GM18951 (cell line): ENCODE data around the gene BAG1.

Experiments
- POLR2A ChIP-seq: IDR thresholded peaks from 4 replicates; pipeline ENCODE4 v1.6.1; 2011; ENCODE audit warnings: mild to moderate bottlenecking; ENCODE audit not compliant: insufficient read length, insufficient read depth; ENCODE audit errors: extremely low read depth
- in situ Hi-C: fragments of 300-500 bp; cut with MboI; formaldehyde crosslinking; loops from one replicate; pipeline ENCODE4 v1.12.0; 2022; ENCODE audit warnings: low sequenced_read_pairs, mixed read lengths, inconsistent platforms; ENCODE audit not compliant: unreplicated experiment

Gene BAG1

GRCh38 chr9:33265211-33265865 lies 830 bp upstream of the BAG1 start:
- in situ Hi-C loops, result no loop called here
- no peak for TF ChIP-seq POLR2A

- in situ Hi-C loops, result no loop called here
- TF ChIP-seq POLR2A, result no peak
Measured at GRCh38 chr9:33264003-33264472, 470 bp downstream of the BAG1 start.

GRCh38 chr9:33263131-33264002 lies 1.1 kb downstream of the BAG1 start:
- in situ Hi-C loops, result no loop called here
- TF ChIP-seq POLR2A, result no peak

- TF ChIP-seq POLR2A, result no peak
- in situ Hi-C loops, result no loop called here
Measured at GRCh38 chr9:33260372-33260771, 4.1 kb downstream of the BAG1 start.

GRCh38 chr9:33257276-33257675 lies 7.2 kb downstream of the BAG1 start:
- in situ Hi-C loops, result no loop called here
- TF ChIP-seq POLR2A, result no peak

GRCh38 chr9:33256236-33256635 lies 8.3 kb downstream of the BAG1 start:
- in situ Hi-C loops, result no loop called here
- TF ChIP-seq POLR2A, result no peak

- no peak for TF ChIP-seq POLR2A
Measured at GRCh38 chr9:33255471-33255870, 9.0 kb downstream of the BAG1 start.

GRCh38 chr9:33255014-33255413 lies 9.5 kb downstream of the BAG1 start:
- no peak for TF ChIP-seq POLR2A
- in situ Hi-C loops, result no loop called here

More at GRCh38 chr9:33255471-33255870, 9.0 kb downstream of the BAG1 start:
- in situ Hi-C loops, result no loop called here

GRCh38 chr9:33254211-33254610 lies 10.3 kb downstream of the BAG1 start:
- TF ChIP-seq POLR2A, result no peak
- in situ Hi-C loops, result no loop called here

GRCh38 chr9:33250458-33250995 lies 14.0 kb downstream of the BAG1 start:
- no peak for TF ChIP-seq POLR2A
- in situ Hi-C loops, result no loop called here

- no peak for TF ChIP-seq POLR2A
- in situ Hi-C loops, result no loop called here
Measured at GRCh38 chr9:33249983-33250382, 14.5 kb downstream of the BAG1 start.

GRCh38 chr9:33249087-33249658 lies 15.3 kb downstream of the BAG1 start:
- no peak for TF ChIP-seq POLR2A
- in situ Hi-C loops, result no loop called here

- no peak for TF ChIP-seq POLR2A
Measured at GRCh38 chr9:33248606-33249005, 15.9 kb downstream of the BAG1 start.

More at GRCh38 chr9:33248606-33249005, 15.9 kb downstream of the BAG1 start:
- in situ Hi-C loops, result no loop called here
